Adrenal gland (tissue), 5 donors: ENCODE measurements around the gene GNLY.

Experiments used
- CTCF ChIP-seq, 6 experiments: fragments of 450-650 bp in 4 of 6; fragments of 200-600 bp in 2 of 6; sonication (generic) in 1 of 6; IDR thresholded peaks; 1 replicate in 5 of 6; 2 replicates in 1 of 6; pipeline versions ENCODE4 v1.5.1 to v1.8.0; 2016 to 2021; ENCODE audit warnings: antibody characterized with exemption in 6 of 6, mild to moderate bottlenecking in 2 of 6, moderate library complexity in 1 of 6
- POLR2A ChIP-seq, 2 donors: fragments of 450-650 bp; IDR thresholded peaks; one replicate each; pipeline ENCODE4 v1.6.1; 2017; ENCODE audit warnings: antibody characterized with exemption in 2 of 2, mild to moderate bottlenecking in 2 of 2, moderate library complexity in 1 of 2
- donor health status: DM: no; HTN: no; CAD: no.

GRCh38 chr2:85732467-85733120 lies 38.4 kb downstream of the GNLY start:
- no peak for TF ChIP-seq CTCF (IDR thresholded peaks at IDR 0.05)
- TF ChIP-seq POLR2A (IDR thresholded peaks at IDR 0.05): no peak
